Gastrocnemius medialis (tissue), 4 donors: Measurements from ENCODE around the gene CACNA1A.

Source experiments
- POLR2A ChIP-seq, 2 donors: fragments of 450-650 bp; IDR thresholded peaks; one replicate each; pipeline ENCODE4 v1.6.1; 2017; ENCODE audit warnings: antibody characterized with exemption in 2 of 2, mild to moderate bottlenecking in 2 of 2, moderate library complexity in 2 of 2
- TF ChIP-seq, protein P1 (sequence below), 5 experiments: fragments of 450-650 bp in 3 of 5; fragments of 200-600 bp in 2 of 5; sonication (generic) in 2 of 5; IDR thresholded peaks in 4 of 5; conservative IDR thresholded peaks in 1 of 5; 1 replicate in 4 of 5; 2 replicates in 1 of 5; pipeline ENCODE4 v1.5.1; 2016 to 2019; ENCODE audit warnings: antibody characterized with exemption in 5 of 5, mild to moderate bottlenecking in 3 of 5, moderate library complexity in 3 of 5

DNA sequence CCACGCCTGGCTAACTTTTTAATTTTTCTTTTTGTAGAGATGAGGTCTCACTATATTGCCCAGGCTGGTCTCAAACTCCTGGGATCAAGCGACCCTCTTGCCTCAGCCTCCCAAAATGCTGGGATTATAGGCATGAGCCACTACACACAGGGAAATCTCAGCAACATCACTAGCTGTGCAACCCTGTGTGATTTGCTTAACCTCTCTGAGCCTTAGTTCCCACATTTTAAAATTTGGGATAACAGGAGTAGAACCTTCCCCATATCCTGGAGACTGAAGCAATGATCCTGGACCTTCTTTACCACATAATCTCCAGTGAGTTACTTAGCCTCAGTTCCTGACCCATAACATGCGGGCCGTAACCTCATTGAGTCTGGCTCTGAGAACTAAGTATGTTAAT lies 217.0 kb downstream of the CACNA1A start:
- TF ChIP-seq, protein P1, sequence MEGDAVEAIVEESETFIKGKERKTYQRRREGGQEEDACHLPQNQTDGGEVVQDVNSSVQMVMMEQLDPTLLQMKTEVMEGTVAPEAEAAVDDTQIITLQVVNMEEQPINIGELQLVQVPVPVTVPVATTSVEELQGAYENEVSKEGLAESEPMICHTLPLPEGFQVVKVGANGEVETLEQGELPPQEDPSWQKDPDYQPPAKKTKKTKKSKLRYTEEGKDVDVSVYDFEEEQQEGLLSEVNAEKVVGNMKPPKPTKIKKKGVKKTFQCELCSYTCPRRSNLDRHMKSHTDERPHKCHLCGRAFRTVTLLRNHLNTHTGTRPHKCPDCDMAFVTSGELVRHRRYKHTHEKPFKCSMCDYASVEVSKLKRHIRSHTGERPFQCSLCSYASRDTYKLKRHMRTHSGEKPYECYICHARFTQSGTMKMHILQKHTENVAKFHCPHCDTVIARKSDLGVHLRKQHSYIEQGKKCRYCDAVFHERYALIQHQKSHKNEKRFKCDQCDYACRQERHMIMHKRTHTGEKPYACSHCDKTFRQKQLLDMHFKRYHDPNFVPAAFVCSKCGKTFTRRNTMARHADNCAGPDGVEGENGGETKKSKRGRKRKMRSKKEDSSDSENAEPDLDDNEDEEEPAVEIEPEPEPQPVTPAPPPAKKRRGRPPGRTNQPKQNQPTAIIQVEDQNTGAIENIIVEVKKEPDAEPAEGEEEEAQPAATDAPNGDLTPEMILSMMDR (IDR thresholded peaks at IDR 0.05 in 4 of 5, conservative IDR thresholded peaks at IDR 0.05 in 1 of 5) = no peak
- no peak for TF ChIP-seq POLR2A (IDR thresholded peaks at IDR 0.05)
